CD4-positive, alpha-beta memory T cell (primary cell): ENCODE measurements around the gene ACTR3. TPM values are rescaled to one million over a fixed set of nuclear protein-coding genes. Genes with fewer than 3 reads are reported as not detected.

Source experiments
- CTCF ChIA-PET: fragments of 350-600 bp; sonication (Branson Sonifier 250); formaldehyde crosslinking; loops from one replicate; lab custom pipeline; 2021; ENCODE audit warnings: inconsistent platforms; ENCODE audit not compliant: partially characterized antibody; lab: Charles Lee
- POLR2A ChIA-PET: fragments of 350-600 bp; sonication (Branson Sonifier 250); formaldehyde crosslinking; loops from one replicate; lab custom pipeline; 2021; ENCODE audit not compliant: partially characterized antibody; lab: Charles Lee
- DNase-seq, 5 donors: peaks; one replicate each; pipeline versions ENCODE4 v3.0.0 to v3.0.0-alpha.2; 2020 to 2022; ENCODE audit warnings: mixed read lengths in 1 of 5
- H3K27ac ChIP-seq: one replicate; pipeline ENCODE4 v1.7.0; 2013; ENCODE audit warnings: low read depth, low read length
- H3K27me3 ChIP-seq: 2 replicates; pipeline ENCODE4 v1.7.0; 2013; ENCODE audit warnings: mild to moderate bottlenecking, low read length, moderate library complexity; ENCODE audit not compliant: insufficient read depth
- H3K36me3 ChIP-seq: 2 replicates; pipeline ENCODE4 v1.7.0; 2013; ENCODE audit warnings: mild to moderate bottlenecking, low read length, moderate library complexity; ENCODE audit not compliant: insufficient read depth
- H3K4me1 ChIP-seq: 2 replicates; pipeline ENCODE4 v1.7.0; 2013; ENCODE audit warnings: mild to moderate bottlenecking, low read length, moderate library complexity; ENCODE audit not compliant: insufficient read depth
- H3K4me3 ChIP-seq, 2 donors: one replicate each; pipeline ENCODE4 v1.7.0; 2013; ENCODE audit warnings: low read length in 2 of 2, mild to moderate bottlenecking in 1 of 2
- H3K9me3 ChIP-seq, 2 donors: one replicate each; pipeline ENCODE4 v1.7.0; 2013; ENCODE audit warnings: low read length in 2 of 2, control low read depth in 1 of 2; ENCODE audit not compliant: control insufficient read depth in 1 of 2
- H3K27ac Mint-ChIP-seq, 7 donors: one replicate each; pipeline ENCODE4 v1.8.0; 2020 to 2021; ENCODE audit warnings: mixed read lengths in 7 of 7, mild to moderate bottlenecking in 6 of 7, inconsistent platforms in 3 of 7, moderate library complexity in 3 of 7
- H3K27me3 Mint-ChIP-seq, 2 donors: one replicate each; pipeline ENCODE4 v1.8.0; 2020 to 2021; ENCODE audit warnings: mixed read lengths in 2 of 2
- H3K36me3 Mint-ChIP-seq, 2 donors: one replicate each; pipeline ENCODE4 v1.8.0; 2020 to 2021; ENCODE audit warnings: mixed read lengths in 2 of 2, inconsistent platforms in 1 of 2, mild to moderate bottlenecking in 1 of 2
- H3K4me1 Mint-ChIP-seq, 4 donors: one replicate each; pipeline ENCODE4 v1.8.0; 2020 to 2021; ENCODE audit warnings: mixed read lengths in 4 of 4, mild to moderate bottlenecking in 1 of 4
- H3K4me3 Mint-ChIP-seq, 8 donors: one replicate each; pipeline ENCODE4 v1.8.0; 2020 to 2021; ENCODE audit warnings: mixed read lengths in 8 of 8, mild to moderate bottlenecking in 7 of 8, moderate library complexity in 6 of 8, inconsistent platforms in 3 of 8
- H3K9me3 Mint-ChIP-seq, 8 donors: one replicate each; pipeline ENCODE4 v1.8.0; 2020 to 2021; ENCODE audit warnings: mixed read lengths in 8 of 8, mild to moderate bottlenecking in 5 of 8, inconsistent platforms in 3 of 8, moderate library complexity in 1 of 8
- intact Hi-C: fragments of 100-400 bp; cut with micrococcal nuclease; formaldehyde crosslinking; loops from one replicate; pipeline ENCODE4 v1.15.1; 2023
- polyA plus RNA-seq, 2 donors: library from polyadenylated mRNA; unstranded; fragments of 300-500 nt; fragmentation: Illumina TruSeq; gene quantifications; one replicate each; pipeline ENCODE4 v1.2.3, GENCODE V29; 2021
- total RNA-seq, 2 experiments: library from RNA; stranded (reverse); gene quantifications; one replicate each; pipeline ENCODE4 v1.2.3, GENCODE V29; 2021

ACTR3 gene
- total and polyA plus RNA-seq, 4 experiments from 2014 or later, result 247 to 567 (median 396) TPM

DNA sequence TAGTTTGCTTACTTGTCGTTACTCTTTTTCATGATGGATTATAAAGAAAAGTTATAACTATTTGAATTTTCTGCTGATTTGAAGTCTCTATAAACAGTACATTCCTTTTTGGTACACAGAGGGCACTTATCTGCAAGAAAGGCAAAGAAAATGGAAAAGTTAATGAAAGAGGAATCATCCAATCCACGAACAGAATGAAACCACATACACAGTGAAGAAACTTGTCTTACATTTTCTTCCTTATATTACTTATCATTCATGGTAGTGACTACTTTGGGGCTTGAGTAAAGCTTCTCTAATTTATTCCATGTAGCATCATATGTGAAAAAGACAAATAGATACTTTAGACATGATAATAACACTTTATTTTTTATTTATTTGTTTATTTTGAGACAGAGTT is 14.8 kb upstream of the ACTR3 start:
- H3K27me3 Mint-ChIP-seq, result no peaks in the 10 kb centered on the region
- H3K36me3 ChIP-seq, result no peaks in the 10 kb centered on the region
- no peak overlapping the region for H3K4me3 ChIP-seq
- H3K27me3 ChIP-seq, result no peaks in the 10 kb centered on the region
- no peak overlapping the region for H3K27ac ChIP-seq
- no peak for DNase-seq
- no peaks in the 10 kb centered on the region for H3K9me3 ChIP-seq
- ChIA-PET POLR2A (interaction anchor here (0.8 kb wide), 1 partner anchor 119 kb away, joined by 3 read pairs; no protein-coding TSS in a partner anchor), CTCF (no interaction called here)
- no peaks in the 10 kb centered on the region for H3K9me3 Mint-ChIP-seq
- peaks cover 26 to 47% (median 35%) of the 10 kb centered on the region in 4 donors for H3K4me1 Mint-ChIP-seq
- H3K27ac Mint-ChIP-seq, result peak overlapping the region in 1 of 7 donors; percentile 59
- intact Hi-C loops, result no loop called here
- no peak overlapping the region for H3K4me3 Mint-ChIP-seq
- H3K4me1 ChIP-seq, result peaks cover 32% of the 10 kb centered on the region
- H3K36me3 Mint-ChIP-seq, result peaks cover 0 to 2% of the 10 kb centered on the region in 2 donors

DNA sequence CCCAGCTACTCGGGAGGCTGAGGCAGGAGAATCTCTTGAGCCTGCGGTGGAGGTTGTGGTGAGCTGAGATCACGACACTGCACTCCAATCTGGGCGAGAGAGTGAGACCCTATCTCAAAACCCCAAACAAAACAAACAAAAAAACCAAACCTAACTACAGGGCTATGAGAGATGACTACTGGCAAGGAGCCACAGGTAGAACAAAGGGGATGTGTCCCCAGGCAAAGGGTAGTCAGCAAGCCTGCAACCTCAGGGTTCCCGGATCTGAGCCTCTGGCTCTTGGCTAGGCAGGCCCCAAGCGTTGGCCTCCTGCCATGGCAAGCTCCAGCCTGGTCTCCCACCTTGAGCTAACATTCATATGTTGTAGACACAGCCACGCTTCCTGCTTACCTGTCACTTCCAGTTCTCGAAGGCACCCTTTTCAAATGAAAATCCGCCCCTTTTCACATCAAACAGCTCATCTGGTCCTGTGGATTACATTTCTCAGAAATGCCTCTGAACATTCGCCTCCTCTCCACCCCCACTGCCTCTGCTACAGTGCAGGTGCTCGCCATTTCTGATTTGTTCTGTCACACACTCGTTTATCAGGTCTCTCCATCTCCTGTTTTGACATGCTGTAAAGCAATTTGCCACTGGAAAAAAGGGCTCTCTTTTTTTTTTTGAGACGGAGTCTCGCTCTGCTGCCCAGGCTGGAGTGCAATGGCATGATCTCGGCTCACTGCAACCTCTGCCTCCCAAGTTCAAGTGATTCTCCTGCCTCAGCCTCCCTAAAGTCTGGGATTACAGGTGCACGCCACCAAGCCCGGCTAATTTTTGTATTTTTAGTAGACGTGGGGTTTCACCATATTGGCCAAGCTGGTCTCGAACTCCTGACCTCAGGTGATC is 13.1 kb upstream of the ACTR3 start:
- no peaks in the 10 kb centered on the region for H3K27me3 ChIP-seq
- H3K4me1 ChIP-seq, result peaks cover 32% of the 10 kb centered on the region
- H3K9me3 Mint-ChIP-seq, result no peaks in the 10 kb centered on the region
- peak overlapping the region; percentile 84 to 97 (median 91) for H3K27ac Mint-ChIP-seq
- peak overlapping the region; percentile 51 for H3K27ac ChIP-seq
- H3K36me3 ChIP-seq, result no peaks in the 10 kb centered on the region
- no peak overlapping the region for H3K4me3 ChIP-seq
- ChIA-PET POLR2A (interaction anchor here (1.1 to 3.8 kb wide), 6 partner anchors 10 to 120 kb away, joined by 3 to 15 read pairs (median 7); partner anchors contain the start of genes ACTR3 and SLC35F5), CTCF (interaction anchor here (1.6 kb wide), 1 partner anchor 10 kb away, joined by 7 read pairs; no protein-coding TSS in a partner anchor)
- H3K27me3 Mint-ChIP-seq, result no peaks in the 10 kb centered on the region
- peaks cover 28 to 47% (median 38%) of the 10 kb centered on the region in 4 donors for H3K4me1 Mint-ChIP-seq
- DNase-seq, result peak; percentile 72 to 86 (median 81)
- H3K4me3 Mint-ChIP-seq, result peak overlapping the region; percentile 51 to 82 (median 74)
- H3K9me3 ChIP-seq, result no peaks in the 10 kb centered on the region
- peaks cover 2 to 7% of the 10 kb centered on the region in 2 donors for H3K36me3 Mint-ChIP-seq
- intact Hi-C loops, result loop anchor here (1.0 kb wide), 1 partner anchor 13 kb away; no protein-coding TSS in a partner anchor

DNA sequence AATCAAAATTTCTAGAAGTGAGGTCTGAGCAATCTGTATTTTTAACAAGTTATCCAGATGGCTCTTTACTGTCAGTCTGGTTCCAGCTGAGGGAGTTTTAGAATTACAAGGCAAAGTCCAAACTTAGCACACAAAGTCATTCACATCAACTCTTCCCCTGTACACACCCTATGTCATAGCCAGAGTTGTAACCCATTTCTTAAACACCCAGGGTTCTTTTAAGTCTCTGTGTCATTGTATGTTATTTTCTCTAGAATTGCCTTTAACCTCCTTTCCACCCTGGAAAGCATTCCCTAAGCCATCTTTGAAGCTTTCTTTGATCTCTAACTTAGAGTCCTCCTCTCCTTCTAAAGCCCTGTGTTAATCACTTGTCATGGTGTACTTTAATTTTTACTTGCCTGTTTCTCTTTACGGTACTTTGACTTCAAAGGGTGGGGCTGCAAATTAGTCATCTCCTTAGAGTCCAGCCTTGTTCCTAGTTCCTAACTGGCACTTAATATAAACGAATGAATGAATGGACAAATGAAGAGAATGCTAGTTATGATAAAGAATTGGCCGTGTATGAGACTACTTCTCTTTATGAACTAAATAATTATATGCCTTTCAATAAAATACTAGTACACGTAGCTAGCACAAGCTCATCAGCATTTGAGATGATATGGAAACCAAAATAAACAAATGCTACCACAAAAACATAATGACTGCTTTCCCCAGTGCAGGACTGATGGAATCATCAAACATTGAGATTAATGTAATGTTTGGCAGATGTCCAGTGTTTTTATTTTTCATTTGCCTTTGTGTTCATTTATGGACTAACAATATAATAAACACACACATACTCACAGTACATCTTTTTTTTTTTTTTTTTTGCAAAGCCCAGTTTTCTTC is 11.9 kb upstream of the ACTR3 start:
- Mint-ChIP-seq H3K27ac (peak overlapping the region; percentile 81 to 97 (median 91)), H3K36me3 (peaks cover 2 to 11% of the 10 kb centered on the region in 2 donors), H3K4me1 (peaks cover 31 to 47% (median 38%) of the 10 kb centered on the region in 4 donors), H3K4me3 (peak overlapping the region in 6 of 8 donors; percentile 52 to 82 (median 72)), H3K27me3 (no peaks in the 10 kb centered on the region), H3K9me3 (no peaks in the 10 kb centered on the region)
- Histone ChIP-seq H3K4me1 (peaks cover 32% of the 10 kb centered on the region), H3K9me3 (no peaks in the 10 kb centered on the region), H3K27me3 (no peaks in the 10 kb centered on the region), H3K4me3 (no peak overlapping the region), H3K36me3 (no peaks in the 10 kb centered on the region), H3K27ac (no peak overlapping the region)
- intact Hi-C loops, result no loop called here
- POLR2A ChIA-PET, result interaction anchor here (1.1 to 3.8 kb wide), 6 partner anchors 9 to 122 kb away, joined by 3 to 15 read pairs (median 4); partner anchors contain the start of genes ACTR3 and SLC35F5
- CTCF ChIA-PET, result interaction anchor here (1.6 kb wide), 1 partner anchor 9 kb away, joined by 7 read pairs; no protein-coding TSS in a partner anchor
- DNase-seq, result no peak

DNA sequence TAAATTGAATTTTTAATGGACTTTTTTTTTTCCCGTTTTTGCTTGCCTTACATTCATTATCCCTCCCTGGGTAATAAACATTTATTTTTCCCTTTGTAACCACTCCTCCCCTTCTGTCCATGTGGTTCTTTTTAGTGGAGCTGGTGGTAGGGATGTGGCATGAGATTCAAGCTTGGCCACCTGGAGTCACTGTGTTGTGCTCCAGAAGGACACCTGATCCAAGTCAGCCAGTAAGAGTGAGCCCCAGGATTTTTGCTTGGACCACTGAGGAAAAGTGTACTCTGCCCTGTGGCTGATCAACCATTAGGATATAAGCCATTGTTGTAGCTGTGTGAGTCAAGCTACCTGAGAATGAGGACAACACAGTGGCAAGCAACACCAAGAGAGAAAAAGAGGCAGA is 11.1 kb upstream of the ACTR3 start:
- Mint-ChIP-seq H3K27ac (peak overlapping the region in 6 of 7 donors; percentile 48 to 90 (median 62)), H3K36me3 (peaks cover 5 to 14% of the 10 kb centered on the region in 2 donors)

DNA sequence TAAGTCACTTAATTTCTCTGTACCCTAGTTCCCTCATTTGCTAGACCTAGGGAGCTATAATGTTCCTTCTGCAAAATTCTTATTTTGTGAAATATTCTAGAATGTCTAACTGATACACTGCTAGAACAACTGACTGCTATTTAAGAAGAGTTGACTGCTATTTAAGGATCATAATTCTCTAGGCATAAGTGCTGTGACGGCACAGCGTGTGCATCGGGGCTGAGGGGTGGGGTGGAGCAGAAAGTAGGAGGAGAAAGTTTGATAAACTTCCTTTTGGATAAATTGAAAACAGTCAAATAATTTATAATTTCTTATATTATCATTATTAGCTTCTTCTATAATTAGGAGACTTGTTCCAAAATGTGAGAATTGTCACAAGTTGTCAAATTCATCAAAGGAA is 10.4 kb upstream of the ACTR3 start:
- H3K9me3 ChIP-seq, result no peaks in the 10 kb centered on the region
- ChIA-PET POLR2A (interaction anchor here (1.2 to 3.8 kb wide), 2 partner anchors 10 to 123 kb away, joined by 4 to 15 read pairs; partner anchors contain the start of genes ACTR3 and SLC35F5), CTCF (no interaction called here)
- peaks cover 5 to 14% of the 10 kb centered on the region in 2 donors for H3K36me3 Mint-ChIP-seq
- no peak overlapping the region for H3K4me3 ChIP-seq
- H3K4me1 ChIP-seq, result peaks cover 32% of the 10 kb centered on the region
- H3K4me3 Mint-ChIP-seq, result no peak overlapping the region
- DNase-seq, result no peak
- no peaks in the 10 kb centered on the region for H3K9me3 Mint-ChIP-seq
- intact Hi-C loops, result no loop called here
- peaks cover 29 to 39% (median 33%) of the 10 kb centered on the region in 4 donors for H3K4me1 Mint-ChIP-seq
- H3K27me3 ChIP-seq, result no peaks in the 10 kb centered on the region
- H3K27ac ChIP-seq, result no peak overlapping the region
- H3K27me3 Mint-ChIP-seq, result no peaks in the 10 kb centered on the region
- no peaks in the 10 kb centered on the region for H3K36me3 ChIP-seq
- H3K27ac Mint-ChIP-seq, result peak overlapping the region in 2 of 7 donors; percentile 68 to 90

More for the DNA sequence above, 11.1 kb upstream of the ACTR3 start:
- H3K27me3 Mint-ChIP-seq, result no peaks in the 10 kb centered on the region
- intact Hi-C loops, result no loop called here
- H3K4me3 ChIP-seq, result no peak overlapping the region
- no peaks in the 10 kb centered on the region for H3K27me3 ChIP-seq
- H3K4me1 Mint-ChIP-seq, result peaks cover 31 to 43% (median 38%) of the 10 kb centered on the region in 4 donors
- no peak for DNase-seq
- H3K9me3 ChIP-seq, result no peaks in the 10 kb centered on the region
- H3K4me3 Mint-ChIP-seq, result peak overlapping the region in 2 of 8 donors; percentile 35 to 53
- POLR2A ChIA-PET, result interaction anchor here (1.2 to 3.8 kb wide), 4 partner anchors 8 to 122 kb away, joined by 3 to 15 read pairs (median 4); partner anchors contain the start of genes ACTR3 and SLC35F5
- CTCF ChIA-PET, result interaction anchor here (1.6 kb wide), 1 partner anchor 8 kb away, joined by 7 read pairs; no protein-coding TSS in a partner anchor
- no peak overlapping the region for H3K27ac ChIP-seq
- H3K4me1 ChIP-seq, result peaks cover 32% of the 10 kb centered on the region
- H3K36me3 ChIP-seq, result no peaks in the 10 kb centered on the region
- no peaks in the 10 kb centered on the region for H3K9me3 Mint-ChIP-seq

DNA sequence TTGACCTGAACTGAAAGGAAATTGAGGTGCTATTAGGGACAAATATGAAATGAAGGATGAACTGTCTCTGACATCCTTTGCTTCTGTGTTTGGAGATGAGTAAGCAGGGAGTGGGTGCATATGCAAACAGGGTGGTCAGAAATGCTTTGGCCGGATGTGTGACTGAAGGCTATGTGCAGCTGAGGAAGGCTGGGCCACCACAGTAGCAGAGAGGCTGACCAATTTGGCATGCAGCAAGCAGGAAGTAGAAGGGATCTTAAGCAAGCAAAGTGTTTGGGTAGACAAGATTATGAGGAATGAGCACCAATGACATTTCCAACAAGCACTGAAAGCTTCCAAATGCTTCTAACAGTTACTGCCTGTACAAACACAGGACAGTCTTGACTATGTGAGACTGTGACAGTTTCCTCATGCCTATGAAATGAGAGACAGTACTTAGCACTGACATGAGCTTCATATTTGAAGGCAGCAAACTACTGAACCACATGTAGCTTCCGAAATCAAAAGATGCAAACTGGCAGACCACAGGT is 3.3 kb upstream of the ACTR3 start:
- H3K36me3 Mint-ChIP-seq, result peaks cover 12 to 16% of the 10 kb centered on the region in 2 donors
- H3K27me3 Mint-ChIP-seq, result no peaks in the 10 kb centered on the region
- intact Hi-C loops, result no loop called here

More for the DNA sequence above, 3.3 kb upstream of the ACTR3 start:
- DNase-seq, result peak in 1 of 5 donors; percentile 26
- CTCF ChIA-PET, result interaction anchor here (1.0 kb wide), 1 partner anchor 9 kb away, joined by 7 read pairs; no protein-coding TSS in a partner anchor
- Mint-ChIP-seq H3K4me1 (peaks cover 36 to 57% (median 45%) of the 10 kb centered on the region in 4 donors), H3K9me3 (no peaks in the 10 kb centered on the region), H3K27ac (peak overlapping the region; percentile 58 to 91 (median 84)), H3K4me3 (peak overlapping the region; percentile 49 to 97 (median 70))
- Histone ChIP-seq H3K27ac (peak overlapping the region; percentile 25), H3K4me3 (no peak overlapping the region), H3K9me3 (no peaks in the 10 kb centered on the region), H3K4me1 (peaks cover 44% of the 10 kb centered on the region), H3K27me3 (no peaks in the 10 kb centered on the region), H3K36me3 (no peaks in the 10 kb centered on the region)
- POLR2A ChIA-PET, result interaction anchor here (0.8 to 1.4 kb wide), 5 partner anchors 9 to 130 kb away, joined by 3 to 10 read pairs (median 4); partner anchors contain the start of gene SLC35F5
